Heart right ventricle (tissue), 16 donors: ENCODE data around the gene KRT3. TPM values are rescaled to one million over a fixed set of nuclear protein-coding genes. Genes with fewer than 3 reads are reported as not detected.
"Not testable (repeated sequence)": the region's sequence is repeated elsewhere in the genome, so short reads cannot be mapped to it uniquely, and the experiment has no call there.

ENCODE experiments used
- ATAC-seq, 8 donors: fragments of 200-7000 bp; cut with Tn5 transposase; one replicate each; pipeline ENCODE4 v1.9.1; 2020; ENCODE audit warnings: mild to moderate bottlenecking in 8 of 8, moderate library complexity in 8 of 8, moderate number of reproducible peaks in 1 of 8
- DNase-seq, 2 donors: peaks; one replicate each; pipeline ENCODE4 v3.0.0-alpha.2; 2020
- H3K27ac ChIP-seq, 10 donors: fragments of 200-600 bp; sonication (generic) in 2 of 10; one replicate each; pipeline versions ENCODE4 v1.5.0 to v1.8.0; 2020 to 2022; ENCODE audit warnings: mild to moderate bottlenecking in 3 of 10
- H3K27me3 ChIP-seq, 7 donors: fragments of 200-600 bp; one replicate each; pipeline ENCODE4 v1.8.0; 2021 to 2022; ENCODE audit warnings: mild to moderate bottlenecking in 2 of 7
- H3K36me3 ChIP-seq, 9 donors: fragments of 200-600 bp; sonication (generic) in 1 of 9; one replicate each; pipeline versions ENCODE4 v1.5.0 to v1.8.0; 2020 to 2022; ENCODE audit warnings: mild to moderate bottlenecking in 2 of 9
- H3K4me1 ChIP-seq, 9 donors: fragments of 200-600 bp; sonication (generic) in 1 of 9; one replicate each; pipeline versions ENCODE4 v1.5.0 to v1.8.0; 2020 to 2022; ENCODE audit warnings: mild to moderate bottlenecking in 4 of 9
- H3K4me3 ChIP-seq, 10 donors: fragments of 200-600 bp; sonication (generic) in 2 of 10; one replicate each; pipeline versions ENCODE4 v1.5.0 to v1.8.0; 2020 to 2022; ENCODE audit warnings: mild to moderate bottlenecking in 7 of 10, moderate library complexity in 2 of 10
- H3K9me3 ChIP-seq, 11 donors: fragments of 200-600 bp in 10 of 11; sonication (generic) in 2 of 11; one replicate each; pipeline versions ENCODE4 v1.5.0 to v1.8.0; 2013 to 2022; ENCODE audit warnings: mild to moderate bottlenecking in 2 of 11, control low read depth in 1 of 11, moderate library complexity in 1 of 11
- WGBS, 2 donors: extraction: QIAGEN DNeasy Blood & Tissue Kit; methylation state at CpG; one replicate each; pipeline ENCODE4 v1.1.7; 2013; ENCODE audit warnings: inconsistent platforms in 1 of 2; 5-methylcytosine and 5-hydroxymethylcytosine counted together
- intact Hi-C, 10 donors: fragments of 100-400 bp; cut with DNase I; formaldehyde crosslinking; loops; one replicate each; pipeline versions ENCODE4 v1.11.1 to v1.14.2; 2022
- polyA plus RNA-seq, 2 donors: library from polyadenylated mRNA; stranded (reverse); fragments of 200-250 nt; gene quantifications; one replicate each; pipeline ENCODE4 v1.2.3, GENCODE V29; 2013
- total RNA-seq, 10 donors: library from RNA; stranded (reverse); fragmentation: NEBNext Ultra II Directional in 3 of 10; extraction: Animal tissue kit (Norgen Biotek cat#: 25700) in 3 of 10; gene quantifications; one replicate each; pipeline versions ENCODE4 v1.2.1 to v1.2.4, GENCODE V29; 2021 to 2023
- TF ChIP-seq, protein P1 (sequence below), 9 donors: fragments of 200-600 bp; sonication (generic) in 2 of 9; IDR thresholded peaks; one replicate each; pipeline versions ENCODE4 v1.5.0 to v1.8.0; 2021 to 2022; ENCODE audit warnings: antibody characterized with exemption in 9 of 9, mild to moderate bottlenecking in 5 of 9, moderate library complexity in 1 of 9
- donor health status: Arrhythmogenic right ventricular cardiomyopathy.
- donor health status: ischemic (EF 13 %, LVEDD 7.1; RV severe dilation, severe dysfunction).
- donor health status: healthy with polysubstance abuse.
- donor health status: DM: no; HTN: yes; CAD: no.
- donor health status: DM: no; HTN: no; CAD: no.
- donor health status: ischemic (EF 25% LVEDD 6.9; RV normal size, moderate dysfunction).
- donor health status: ischemic (EF 25% LVEDD 5.7; RV mildly dilated, moderate dysfunction).
- donor health status: healthy.
- donor health status: DM: yes; HTN: yes; CAD: no.
- donor health status: Ischemic cardiomyopathy.
- donor health status: ischemic (EF 35%, LVEDD 5.7; RV mildly dilated, moderate dysfunction).
- donor health status: nonischemic (EF 11% LVEDD 7.7; RV severe dilation, severe dysfunction).
- donor health status: DM: yes; HTN: yes; CAD: no.
- donor health status: PGD.
- donor health status: ischemic (EF 29% LVEDD 5.4; RV normal size, mild dysfunction).
- donor health status: nonischemic (EF 23%, LVEDD 6.1; RV moderate dilation, normal function).

Gene KRT3
- total and polyA plus RNA-seq, 12 donors: not detected

DNA sequence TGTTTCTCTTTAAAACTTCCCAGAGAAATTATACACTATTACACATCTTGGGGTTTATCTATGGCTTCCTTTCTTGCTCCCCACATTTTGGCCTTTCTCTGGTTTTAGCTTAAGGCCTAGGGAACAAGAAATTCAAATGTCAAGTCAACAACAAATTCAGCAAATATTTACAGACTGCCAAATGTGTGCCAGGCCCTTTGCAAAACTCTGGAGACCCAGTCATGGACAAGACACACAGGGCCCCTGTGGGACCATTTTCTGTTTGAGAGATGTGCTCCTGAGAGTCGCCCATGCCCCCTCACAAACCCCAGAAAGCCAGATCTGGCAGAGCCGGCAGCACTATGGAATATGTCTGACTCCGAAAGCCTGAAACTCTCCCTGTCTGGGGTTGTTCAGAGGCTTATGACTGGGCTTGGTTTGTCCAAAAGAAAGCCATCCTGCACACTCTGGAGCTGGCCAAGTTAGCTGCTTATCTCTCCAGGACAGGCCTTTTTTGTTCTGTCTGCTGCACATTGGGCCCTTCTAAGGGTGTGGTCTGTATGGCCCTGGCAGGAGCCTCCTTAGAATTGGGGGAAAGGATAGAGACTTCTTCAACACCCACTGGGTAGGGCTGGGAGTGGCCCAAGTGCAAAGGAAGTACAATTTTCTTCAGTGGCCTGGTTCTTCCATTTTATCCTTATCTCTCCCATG is 1.1 kb upstream of the KRT3 start:
- Histone ChIP-seq H3K27me3 (peaks cover 0 to 33% (median 9%) of the 10 kb centered on the region in 7 donors), H3K36me3 (no peaks in the 10 kb centered on the region), H3K4me1 (no peaks in the 10 kb centered on the region), H3K27ac (no peak overlapping the region), H3K9me3 (no peaks in the 10 kb centered on the region), H3K4me3 (no peak overlapping the region)
- TF ChIP-seq, protein P1, sequence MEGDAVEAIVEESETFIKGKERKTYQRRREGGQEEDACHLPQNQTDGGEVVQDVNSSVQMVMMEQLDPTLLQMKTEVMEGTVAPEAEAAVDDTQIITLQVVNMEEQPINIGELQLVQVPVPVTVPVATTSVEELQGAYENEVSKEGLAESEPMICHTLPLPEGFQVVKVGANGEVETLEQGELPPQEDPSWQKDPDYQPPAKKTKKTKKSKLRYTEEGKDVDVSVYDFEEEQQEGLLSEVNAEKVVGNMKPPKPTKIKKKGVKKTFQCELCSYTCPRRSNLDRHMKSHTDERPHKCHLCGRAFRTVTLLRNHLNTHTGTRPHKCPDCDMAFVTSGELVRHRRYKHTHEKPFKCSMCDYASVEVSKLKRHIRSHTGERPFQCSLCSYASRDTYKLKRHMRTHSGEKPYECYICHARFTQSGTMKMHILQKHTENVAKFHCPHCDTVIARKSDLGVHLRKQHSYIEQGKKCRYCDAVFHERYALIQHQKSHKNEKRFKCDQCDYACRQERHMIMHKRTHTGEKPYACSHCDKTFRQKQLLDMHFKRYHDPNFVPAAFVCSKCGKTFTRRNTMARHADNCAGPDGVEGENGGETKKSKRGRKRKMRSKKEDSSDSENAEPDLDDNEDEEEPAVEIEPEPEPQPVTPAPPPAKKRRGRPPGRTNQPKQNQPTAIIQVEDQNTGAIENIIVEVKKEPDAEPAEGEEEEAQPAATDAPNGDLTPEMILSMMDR (IDR thresholded peaks at IDR 0.05): no peak
- DNase-seq (no peak), ATAC-seq (no peak)
- intact Hi-C loops: no loop called here
- 77 to 78% methylated on average over 3 of the region's 3 CpGs for WGBS, 2 donors

DNA sequence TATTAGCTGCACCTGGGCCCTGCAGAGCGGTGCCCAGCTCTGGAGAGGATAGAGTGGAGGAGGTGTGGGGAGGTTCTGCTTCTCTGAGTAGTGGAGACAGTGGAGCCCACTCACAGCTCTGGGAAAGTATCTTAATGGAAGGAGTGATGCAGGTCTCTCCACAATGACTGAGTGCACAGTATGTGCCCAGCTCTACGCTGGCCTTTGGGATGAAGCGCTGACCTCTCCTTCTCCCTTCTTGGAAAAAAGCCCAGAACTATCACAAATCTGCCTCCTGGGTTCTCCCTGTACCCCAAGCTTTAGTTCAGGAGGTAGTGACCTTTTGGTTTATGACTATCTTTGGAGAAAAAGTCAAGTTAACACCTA is 495 bp upstream of the KRT3 start:
- ATAC-seq: no peak
- WGBS, 2 donors: 94 to 97% methylated on average over 3 of the region's 3 CpGs
- Histone ChIP-seq H3K4me1 (no peaks in the 10 kb centered on the region), H3K36me3 (no peaks in the 10 kb centered on the region), H3K9me3 (no peaks in the 10 kb centered on the region), H3K27ac (no peak overlapping the region), H3K27me3 (peaks cover 0 to 38% (median 15%) of the 10 kb centered on the region in 7 donors), H3K4me3 (no peak overlapping the region)
- no peak for DNase-seq
- TF ChIP-seq, protein P1 (IDR thresholded peaks at IDR 0.05): no peak
- intact Hi-C loops: no loop called here

DNA sequence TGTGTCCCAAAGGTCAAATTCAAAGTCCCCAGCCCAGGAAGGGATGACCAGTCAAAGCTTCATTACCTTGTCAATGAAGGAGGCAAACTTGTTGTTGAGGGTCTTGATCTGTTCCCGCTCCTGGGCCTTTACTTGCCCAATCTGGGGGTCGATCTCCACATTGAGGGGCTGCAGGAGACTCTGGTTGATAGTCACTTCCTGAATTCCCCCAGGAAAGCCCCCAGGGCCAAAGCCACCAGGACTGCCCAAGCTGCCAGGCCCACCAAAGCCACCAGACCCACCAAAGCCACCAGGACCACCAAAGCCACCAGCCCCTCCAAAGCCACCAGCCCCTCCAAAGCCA is 614 bp downstream of the KRT3 start:
- 94% methylated on average over 2 of the region's 2 CpGs for WGBS, 2 donors
- intact Hi-C loops: not testable (repeated sequence)

DNA sequence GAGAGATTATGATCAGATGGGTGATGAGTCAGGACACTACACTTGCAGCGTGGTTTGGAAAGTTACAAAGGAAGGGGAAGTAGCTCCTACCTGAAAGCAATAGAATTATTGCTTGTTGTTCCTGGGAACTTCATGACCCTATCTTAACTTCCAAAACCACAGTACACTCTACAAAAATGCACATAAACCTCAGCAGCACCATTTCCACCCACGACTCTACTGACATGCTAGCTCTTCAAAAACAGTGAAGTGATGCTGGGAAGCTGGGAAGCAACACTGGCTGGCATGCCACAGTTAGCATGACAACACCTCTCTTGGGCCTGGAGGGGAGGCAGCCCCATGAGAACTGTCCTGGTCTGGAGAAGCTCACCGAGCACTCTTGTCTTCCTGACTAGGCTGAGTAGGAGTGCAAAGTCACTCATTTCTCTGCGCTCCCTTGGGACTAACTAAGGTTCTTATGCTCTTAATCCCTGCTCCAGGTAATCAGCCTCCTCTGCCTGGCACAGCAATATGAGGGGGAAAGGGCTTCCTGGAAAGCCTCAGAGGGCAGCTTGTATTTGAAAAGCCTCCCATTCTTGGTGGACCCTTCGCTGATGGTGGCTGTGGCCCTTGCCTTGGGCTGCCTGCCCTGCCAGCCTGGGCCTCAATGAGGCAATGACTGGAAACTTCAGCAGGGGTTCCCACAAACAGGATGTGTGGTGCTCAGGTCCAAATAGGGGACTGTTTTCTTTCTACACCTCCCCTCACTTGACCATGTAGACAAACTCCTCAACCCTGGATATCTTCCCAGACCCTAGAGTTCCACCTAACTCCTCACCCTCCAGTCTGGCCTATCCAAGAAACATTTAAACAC is 1.2 kb downstream of the KRT3 start:
- Histone ChIP-seq H3K36me3 (no peaks in the 10 kb centered on the region), H3K4me3 (no peak overlapping the region), H3K27ac (no peak overlapping the region), H3K4me1 (peaks cover 0 to 5% (median 0%) of the 10 kb centered on the region in 9 donors), H3K9me3 (no peaks in the 10 kb centered on the region), H3K27me3 (peaks cover 0 to 56% (median 32%) of the 10 kb centered on the region in 7 donors)
- no peak for ATAC-seq
- WGBS, 2 donors: 82 to 85% methylated on average over 5 of the region's 5 CpGs
- intact Hi-C loops: no loop called here
- TF ChIP-seq, protein P1 (IDR thresholded peaks at IDR 0.05): no peak
- no peak for DNase-seq

More for the DNA sequence above, 614 bp downstream of the KRT3 start:
- DNase-seq, H3K4me1 ChIP-seq, H3K36me3 ChIP-seq, H3K9me3 ChIP-seq, H3K27ac ChIP-seq, ATAC-seq, H3K4me3 ChIP-seq: not testable (repeated sequence)
- peaks cover 0 to 50% (median 26%) of the 10 kb centered on the region in 7 donors for H3K27me3 ChIP-seq
